ENCODE measurements around the gene IQSEC1.
A peak's percentile ranks its signal among the peaks of the same experiment; 100 is the strongest.
"Not testable (repeated sequence)": the region's sequence is repeated elsewhere in the genome, so short reads cannot be mapped to it uniquely, and the experiment has no call there.

Gene IQSEC1

GRCh38 chr3:12884790-12885582, 188.2 kb downstream of the IQSEC1 start:
- DNase-seq, result no peak

GRCh38 chr3:12884186-12884680, 189.0 kb downstream of the IQSEC1 start:
- no peak for DNase-seq

GRCh38 chr3:12882336-12883310, 190.6 kb downstream of the IQSEC1 start:
- no peak for DNase-seq

- DNase-seq, result not testable (repeated sequence)
These were observed 191.4 kb downstream of the IQSEC1 start for GRCh38 chr3:12881858-12882257.

- DNase-seq, result no peak
These were observed 193.9 kb downstream of the IQSEC1 start for GRCh38 chr3:12879191-12879815.

GRCh38 chr3:12878758-12879157, 194.5 kb downstream of the IQSEC1 start:
- not testable (repeated sequence) for DNase-seq

- no peak for DNase-seq
These were observed 195.1 kb downstream of the IQSEC1 start for GRCh38 chr3:12878141-12878574.

- no peak for DNase-seq
These were observed 196.2 kb downstream of the IQSEC1 start for GRCh38 chr3:12877040-12877439.

GRCh38 chr3:12875857-12876836, 197.1 kb downstream of the IQSEC1 start:
- DNase-seq, result no peak

GRCh38 chr3:12871404-12871983, 201.7 kb downstream of the IQSEC1 start:
- no peak for DNase-seq

GRCh38 chr3:12870942-12871341, 202.3 kb downstream of the IQSEC1 start:
- no peak for DNase-seq

GRCh38 chr3:12869035-12869621, 204.1 kb downstream of the IQSEC1 start:
- DNase-seq, result no peak

GRCh38 chr3:12868039-12869034, 204.9 kb downstream of the IQSEC1 start:
- DNase-seq, result peak; percentile 27

GRCh38 chr3:12866836-12867235, 206.4 kb downstream of the IQSEC1 start:
- no peak for DNase-seq

GRCh38 chr3:12865271-12865670, 208.0 kb downstream of the IQSEC1 start:
- no peak for DNase-seq

GRCh38 chr3:12862387-12862786, 210.8 kb downstream of the IQSEC1 start:
- DNase-seq, result no peak

- no peak for DNase-seq
These were observed 211.6 kb downstream of the IQSEC1 start for GRCh38 chr3:12861611-12862010.

GRCh38 chr3:12859840-12860239, 213.4 kb downstream of the IQSEC1 start:
- no peak for DNase-seq

GRCh38 chr3:12856626-12857025, 216.6 kb downstream of the IQSEC1 start:
- no peak for DNase-seq

- DNase-seq, result no peak
These were observed 218.7 kb downstream of the IQSEC1 start for GRCh38 chr3:12854565-12854964.
